Thyroid gland (tissue), 4 donors: Measurements from ENCODE around the gene THAP3.

Source experiments
- CTCF ChIP-seq, 6 experiments: fragments of 200-600 bp in 3 of 6; fragments of 450-650 bp in 3 of 6; sonication (generic) in 3 of 6; IDR thresholded peaks; one replicate each; pipeline ENCODE4 v1.5.1; 2016 to 2019; ENCODE audit warnings: antibody characterized with exemption in 6 of 6, mild to moderate bottlenecking in 2 of 6, inconsistent platforms in 1 of 6, moderate library complexity in 1 of 6
- POLR2A ChIP-seq, 2 donors: fragments of 450-650 bp; IDR thresholded peaks; one replicate each; pipeline ENCODE4 v1.6.1; 2017; ENCODE audit warnings: antibody characterized with exemption in 2 of 2, mild to moderate bottlenecking in 2 of 2, moderate library complexity in 1 of 2

- TF ChIP-seq CTCF (IDR thresholded peaks at IDR 0.05) (no peak), POLR2A (IDR thresholded peaks at IDR 0.05) (peak; percentile 40 to 80)
Measured at GRCh38 chr1:6601049-6601922, 23.4 kb upstream of the THAP3 start.
